Neuronal stem cell (in vitro differentiated cells): ENCODE measurements around the gene NRXN3.

Experiments
- DNase-seq: peaks from one replicate; pipeline ENCODE4 v3.0.0-alpha.2; 2013; ENCODE audit warnings: low spot score
- H2AFZ ChIP-seq: one replicate; pipeline ENCODE4 v1.6.1; 2013; ENCODE audit warnings: mild to moderate bottlenecking, low read length, inconsistent platforms
- H2AK5ac ChIP-seq: 2 replicates; pipeline ENCODE4 v1.6.1; 2013; ENCODE audit warnings: low read depth, mild to moderate bottlenecking, inconsistent platforms, low read length, moderate library complexity, mixed read lengths
- H2BK120ac ChIP-seq: 2 replicates; pipeline ENCODE4 v1.6.1; 2013; ENCODE audit warnings: low read depth, mild to moderate bottlenecking, inconsistent platforms, low read length, moderate library complexity, mixed read lengths
- H2BK12ac ChIP-seq: one replicate; pipeline ENCODE4 v1.6.1; 2013; ENCODE audit warnings: low read length, inconsistent platforms
- H2BK15ac ChIP-seq: 2 replicates; pipeline ENCODE4 v1.6.1; 2013; ENCODE audit warnings: mild to moderate bottlenecking, low read length, inconsistent platforms, mixed read lengths
- H2BK5ac ChIP-seq: one replicate; pipeline ENCODE4 v1.6.1; 2013; ENCODE audit warnings: inconsistent platforms, mild to moderate bottlenecking, low read length, moderate library complexity
- H3K14ac ChIP-seq: one replicate; pipeline ENCODE4 v1.6.1; 2013; ENCODE audit warnings: low read length, inconsistent platforms
- H3K18ac ChIP-seq: 2 replicates; pipeline ENCODE4 v1.6.1; 2013; ENCODE audit warnings: low read length, inconsistent platforms
- H3K23ac ChIP-seq: 2 replicates; pipeline ENCODE4 v1.6.1; 2013; ENCODE audit warnings: low read depth, mild to moderate bottlenecking, mixed read lengths, low read length, inconsistent platforms; ENCODE audit not compliant: poor library complexity
- H3K27ac ChIP-seq: replicated peaks from 3 replicates; pipeline ENCODE4 v1.5.1; 2013; ENCODE audit warnings: low read length, inconsistent platforms
- H3K27me3 ChIP-seq, 3 experiments: 2 replicates each; pipeline ENCODE4 v1.6.1; 2013; ENCODE audit warnings: low read length in 3 of 3, mild to moderate bottlenecking in 2 of 3, inconsistent platforms in 1 of 3, low read depth in 1 of 3, mixed read lengths in 1 of 3, moderate library complexity in 1 of 3; ENCODE audit not compliant: control insufficient read depth in 3 of 3, insufficient read depth in 3 of 3
- H3K36me3 ChIP-seq, 2 donors: replicated peaks in 1 of 2; 2 replicates each; pipeline ENCODE4 v1.6.1; 2013; ENCODE audit warnings: low read length in 2 of 2; ENCODE audit not compliant: control insufficient read depth in 2 of 2, insufficient read depth in 2 of 2
- H3K4ac ChIP-seq: 2 replicates; pipeline ENCODE4 v1.6.1; 2013; ENCODE audit warnings: inconsistent platforms, mild to moderate bottlenecking, low read length, moderate library complexity
- H3K4me1 ChIP-seq, 2 donors: 1 replicate in 1 of 2; 2 replicates in 1 of 2; pipeline ENCODE4 v1.6.1; 2013; ENCODE audit warnings: low read length in 2 of 2, low read depth in 1 of 2; ENCODE audit not compliant: control insufficient read depth in 2 of 2, insufficient read depth in 1 of 2
- H3K4me2 ChIP-seq: one replicate; pipeline ENCODE4 v1.6.1; 2013; ENCODE audit warnings: mild to moderate bottlenecking, low read length, inconsistent platforms; ENCODE audit not compliant: insufficient read depth, poor library complexity, severe bottlenecking
- H3K4me3 ChIP-seq, 2 donors: 2 replicates each; pipeline ENCODE4 v1.5.1; 2013; ENCODE audit warnings: low read length in 2 of 2, mild to moderate bottlenecking in 2 of 2, inconsistent platforms in 1 of 2, moderate library complexity in 1 of 2
- H3K79me1 ChIP-seq: one replicate; pipeline ENCODE4 v1.6.1; 2013; ENCODE audit warnings: low read depth, mild to moderate bottlenecking, inconsistent platforms, low read length, moderate library complexity
- H3K9ac ChIP-seq: one replicate; pipeline ENCODE4 v1.6.1; 2013; ENCODE audit warnings: mild to moderate bottlenecking, low read depth, low read length, inconsistent platforms; ENCODE audit not compliant: poor library complexity
- H3K9me3 ChIP-seq, 2 donors: replicated peaks in 1 of 2; 2 replicates each; pipeline versions ENCODE3 to v1.6.1; 2013; ENCODE audit warnings: low read length in 2 of 2, mild to moderate bottlenecking in 2 of 2, inconsistent platforms in 1 of 2, low read depth in 1 of 2, mixed read lengths in 1 of 2, moderate library complexity in 1 of 2; ENCODE audit not compliant: control insufficient read depth in 2 of 2, insufficient read depth in 1 of 2
- H4K8ac ChIP-seq: one replicate; pipeline ENCODE4 v1.6.1; 2013; ENCODE audit warnings: low read depth, mild to moderate bottlenecking, inconsistent platforms, low read length, moderate library complexity
- H4K91ac ChIP-seq: one replicate; pipeline ENCODE4 v1.6.1; 2013; ENCODE audit warnings: low read length, low read depth, mild to moderate bottlenecking, inconsistent platforms; ENCODE audit not compliant: poor library complexity
- WGBS, 2 donors: extraction: QIAGEN DNeasy Blood & Tissue Kit; methylation state at CpG; one replicate each; pipeline ENCODE4 v1.1.7; 2013; ENCODE audit warnings: missing lambda C conversion rate in 2 of 2, mixed read lengths in 1 of 2; ENCODE audit not compliant: insufficient read length in 2 of 2, insufficient replicate concordance in 1 of 2; ENCODE audit errors: extremely low coverage in 2 of 2; 5-methylcytosine and 5-hydroxymethylcytosine counted together

The NRXN3 gene

DNA sequence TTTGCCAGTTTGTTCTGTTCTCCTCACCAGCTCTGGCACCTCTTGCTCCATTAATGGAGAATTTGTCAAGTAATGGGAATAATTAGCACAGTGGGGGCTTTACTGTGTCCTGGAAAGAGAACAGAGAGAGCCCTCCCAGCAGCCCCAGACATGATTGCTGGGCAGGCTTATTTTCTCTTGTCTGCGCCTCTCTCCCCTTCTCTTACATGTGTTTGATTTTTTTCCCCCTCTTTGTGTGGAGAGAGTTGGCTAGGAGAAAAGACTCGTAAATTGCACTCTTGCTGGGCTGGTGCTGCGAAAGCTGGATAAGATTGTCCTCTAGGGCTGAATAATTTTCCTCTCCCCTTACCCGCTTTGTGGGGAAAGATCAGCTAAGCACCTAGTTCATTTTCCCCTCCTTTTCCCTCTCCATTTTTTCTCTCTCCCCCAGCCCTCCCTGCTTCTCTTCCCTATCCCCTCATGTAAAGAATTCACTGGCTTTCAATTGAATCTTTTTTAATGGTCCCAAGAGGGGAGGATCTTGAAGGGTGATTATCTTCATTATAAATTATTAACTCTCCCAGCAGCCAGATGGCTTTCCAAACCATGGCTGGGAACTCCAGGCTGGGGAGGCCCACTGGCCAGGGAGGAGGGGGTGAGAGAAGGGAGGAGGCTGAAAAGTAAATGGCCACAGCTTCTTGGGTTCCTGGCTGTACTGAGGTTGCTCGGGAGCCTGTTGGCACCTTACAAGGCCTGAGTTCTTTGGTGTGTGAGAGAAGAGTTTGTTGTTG, 62.2 kb downstream of the NRXN3 start:
- Histone ChIP-seq H3K4me2 (no peak overlapping the region), H3K79me1 (no peaks in the 10 kb centered on the region), H2AK5ac (peak overlapping the region; percentile 79), H3K23ac (no peak overlapping the region), H4K8ac (no peak overlapping the region), H3K9me3 (no peaks in the 10 kb centered on the region), H2BK15ac (peak overlapping the region; percentile 45), H2BK120ac (no peak overlapping the region), H3K4me3 (no peak overlapping the region), H2AFZ (no peak overlapping the region), H3K27ac (no peak overlapping the region), H3K4me1 (peaks cover 0 to 6% of the 10 kb centered on the region in 2 donors), H3K4ac (no peak overlapping the region), H3K9ac (no peak overlapping the region), H2BK5ac (no peak overlapping the region), H3K27me3 (no peaks in the 10 kb centered on the region), H4K91ac (no peak overlapping the region), H2BK12ac (no peak overlapping the region), H3K14ac (no peak overlapping the region), H3K18ac (no peak overlapping the region), H3K36me3 (no peaks in the 10 kb centered on the region)
- DNase-seq, result no peak
- no CpG with 5 or more reads among the region's 5 CpGs for WGBS, 2 donors

DNA sequence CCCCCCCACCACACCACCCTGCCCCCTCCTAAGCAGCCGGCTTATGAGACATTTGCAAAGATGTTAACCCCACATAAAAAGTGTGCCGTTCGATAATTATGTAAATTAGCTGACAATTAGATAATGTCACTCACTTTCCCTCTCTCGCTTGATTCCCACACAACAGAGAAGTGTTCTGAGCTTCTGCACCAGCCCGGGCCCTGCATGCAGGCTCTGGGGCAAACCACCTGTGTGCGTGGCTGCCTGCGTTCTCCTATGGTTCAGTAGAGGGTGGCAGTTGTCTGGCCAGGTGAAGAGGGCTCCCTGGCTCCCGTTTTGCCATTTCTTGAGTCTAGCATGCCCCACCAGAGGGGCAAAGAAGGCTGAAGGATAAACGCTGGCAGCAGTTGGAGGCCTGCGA, 68.0 kb downstream of the NRXN3 start:
- Histone ChIP-seq H3K4me2 (no peak overlapping the region), H3K4ac (no peak overlapping the region), H3K27me3 (peaks cover 0 to 1% (median 0%) of the 10 kb centered on the region in 3 experiments), H3K23ac (no peak overlapping the region), H2BK5ac (no peak overlapping the region), H3K4me3 (no peak overlapping the region), H3K18ac (peak overlapping the region; percentile 35), H3K27ac (no peak overlapping the region), H3K9me3 (no peaks in the 10 kb centered on the region), H3K36me3 (no peaks in the 10 kb centered on the region), H2BK120ac (no peak overlapping the region), H3K4me1 (no peaks in the 10 kb centered on the region), H3K79me1 (no peaks in the 10 kb centered on the region), H2BK15ac (no peak overlapping the region), H2AFZ (no peak overlapping the region), H4K8ac (no peak overlapping the region), H2BK12ac (no peak overlapping the region), H3K14ac (no peak overlapping the region), H4K91ac (no peak overlapping the region), H2AK5ac (no peak overlapping the region), H3K9ac (no peak overlapping the region)
- no peak for DNase-seq
- no CpG with 5 or more reads among the region's 10 CpGs for WGBS, 2 donors

DNA sequence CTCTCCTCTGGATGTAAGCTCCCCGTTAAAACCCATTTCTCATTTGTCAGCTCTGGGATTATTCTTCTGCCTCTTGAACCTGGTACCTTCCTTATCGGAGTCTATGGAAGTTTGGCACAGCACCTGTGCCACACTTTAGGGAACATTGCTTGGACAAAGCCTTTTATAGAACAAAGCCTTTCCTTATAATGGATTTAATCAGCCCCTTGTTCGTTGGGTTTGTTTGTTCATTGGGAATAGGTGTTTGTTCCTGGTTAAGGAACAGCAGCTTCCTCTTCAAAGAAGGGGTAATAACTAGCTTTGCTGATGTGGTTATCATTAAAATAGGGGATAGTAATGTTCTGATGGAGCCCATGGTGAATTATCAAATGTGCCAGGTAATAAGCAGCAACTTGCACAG, 70.4 kb downstream of the NRXN3 start:
- no peaks in the 10 kb centered on the region for H3K79me1 ChIP-seq
- H3K4me2 ChIP-seq, result no peak overlapping the region
- H3K18ac ChIP-seq, result no peak overlapping the region
- H3K27ac ChIP-seq, result no peak overlapping the region
- H3K4me3 ChIP-seq, result no peak overlapping the region
- no peaks in the 10 kb centered on the region for H3K9me3 ChIP-seq
- no peak overlapping the region for H3K14ac ChIP-seq
- H2AK5ac ChIP-seq, result no peak overlapping the region
- H2BK120ac ChIP-seq, result no peak overlapping the region
- no peaks in the 10 kb centered on the region for H3K4me1 ChIP-seq
- WGBS, 2 donors, result no CpG with 5 or more reads among the region's 3 CpGs
- H2BK15ac ChIP-seq, result no peak overlapping the region
- no peak overlapping the region for H4K8ac ChIP-seq
- H3K27me3 ChIP-seq, result peaks cover 0 to 2% (median 0%) of the 10 kb centered on the region in 3 experiments
- no peak overlapping the region for H3K23ac ChIP-seq
- no peaks in the 10 kb centered on the region for H3K36me3 ChIP-seq
- H2AFZ ChIP-seq, result no peak overlapping the region
- no peak overlapping the region for H3K4ac ChIP-seq
- H2BK12ac ChIP-seq, result no peak overlapping the region
- no peak overlapping the region for H2BK5ac ChIP-seq
- DNase-seq, result no peak
- H3K9ac ChIP-seq, result no peak overlapping the region
- no peak overlapping the region for H4K91ac ChIP-seq

DNA sequence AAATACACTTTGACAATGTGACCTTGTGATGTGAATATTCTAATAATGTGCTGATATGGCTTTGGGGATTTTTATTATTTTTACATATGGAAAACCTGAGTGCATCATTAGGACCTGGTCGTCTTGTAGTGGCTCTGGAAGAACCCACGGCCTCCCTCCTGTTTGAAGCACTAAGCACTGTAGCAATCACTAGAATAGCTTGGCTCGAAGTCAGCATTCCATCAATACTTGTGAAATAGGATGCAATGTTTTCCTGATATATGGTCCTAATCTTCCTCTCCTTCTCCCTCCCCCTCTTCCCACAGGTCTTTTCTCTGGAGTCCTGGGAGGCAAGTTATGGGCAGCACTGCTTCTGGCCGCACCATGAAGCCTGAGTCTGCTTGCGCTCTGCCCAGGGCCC, 71.9 kb downstream of the NRXN3 start:
- H3K27me3 ChIP-seq, result peaks cover 0 to 2% (median 0%) of the 10 kb centered on the region in 3 experiments
- H2BK12ac ChIP-seq, result no peak overlapping the region
- WGBS, 2 donors, result no CpG with 5 or more reads among the region's 5 CpGs

More for the DNA sequence above, 71.9 kb downstream of the NRXN3 start:
- no peak overlapping the region for H3K9ac ChIP-seq
- H3K27ac ChIP-seq, result no peak overlapping the region
- H3K4me1 ChIP-seq, result peaks cover 0 to 2% of the 10 kb centered on the region in 2 donors
- H3K4me3 ChIP-seq, result no peak overlapping the region
- no peaks in the 10 kb centered on the region for H3K36me3 ChIP-seq
- no peak overlapping the region for H2BK5ac ChIP-seq
- no peak overlapping the region for H3K4ac ChIP-seq
- no peak for DNase-seq
- no peak overlapping the region for H3K14ac ChIP-seq
- no peak overlapping the region for H4K91ac ChIP-seq
- H3K79me1 ChIP-seq, result no peaks in the 10 kb centered on the region
- no peak overlapping the region for H4K8ac ChIP-seq
- H3K9me3 ChIP-seq, result no peaks in the 10 kb centered on the region
- H2BK120ac ChIP-seq, result no peak overlapping the region
- H3K4me2 ChIP-seq, result no peak overlapping the region
- H3K23ac ChIP-seq, result no peak overlapping the region
- peak overlapping the region; percentile 24 for H2AK5ac ChIP-seq
- no peak overlapping the region for H2BK15ac ChIP-seq
- H3K18ac ChIP-seq, result peak overlapping the region; percentile 35
- H2AFZ ChIP-seq, result no peak overlapping the region
